Retina (tissue), 1 donor: ENCODE results near the gene ZNF620.
"Not testable (repeated sequence)": the region's sequence is repeated elsewhere in the genome, so short reads cannot be mapped to it uniquely, and the experiment has no call there.

ENCODE experiments used
- DNase-seq: peaks from one replicate; pipeline ENCODE4 v3.0.0-alpha.2; 2016

The ZNF620 gene

GRCh38 chr3:40505599-40506462 lies at the start of gene ZNF620:
Gene ZNF620, plus strand, starts transcription at chr3:40506039. Its CDS starts 314 bp downstream, at chr3:40506353.
- peak; percentile 94 for DNase-seq

GRCh38 chr3:40456279-40456939 lies 49.4 kb upstream of the ZNF620 start:
- no peak for DNase-seq

GRCh38 chr3:40456940-40457823 lies 48.7 kb upstream of the ZNF620 start, which contains the start of gene RPL14:
Gene RPL14, plus strand, starts transcription at chr3:40457339. Its CDS starts 133 bp downstream, at chr3:40457472.
- peak; percentile 96 for DNase-seq

GRCh38 chr3:40458473-40458872 lies 47.4 kb upstream of the ZNF620 start:
- no peak for DNase-seq

GRCh38 chr3:40460481-40460880 lies 45.4 kb upstream of the ZNF620 start:
- DNase-seq = not testable (repeated sequence)

GRCh38 chr3:40461161-40461560 lies 44.7 kb upstream of the ZNF620 start:
- no peak for DNase-seq

- DNase-seq = not testable (repeated sequence)
Observed at GRCh38 chr3:40462838-40463237, 43.0 kb upstream of the ZNF620 start.

GRCh38 chr3:40463579-40463978 lies 42.3 kb upstream of the ZNF620 start:
- DNase-seq = no peak

GRCh38 chr3:40464339-40465110 lies 41.3 kb upstream of the ZNF620 start:
- no peak for DNase-seq

GRCh38 chr3:40465111-40465407 lies 40.8 kb upstream of the ZNF620 start:
- no peak for DNase-seq

- DNase-seq = no peak
Observed at GRCh38 chr3:40465456-40465855, 40.4 kb upstream of the ZNF620 start.

- no peak for DNase-seq
Observed at GRCh38 chr3:40468018-40468417, 37.8 kb upstream of the ZNF620 start.

- DNase-seq = no peak
Observed at GRCh38 chr3:40470701-40471100, 35.1 kb upstream of the ZNF620 start.

- peak; percentile 94 for DNase-seq
Observed at GRCh38 chr3:40476478-40477470, 29.1 kb upstream of the ZNF620 start, which contains the start of gene ZNF619. Gene ZNF619, plus strand, starts transcription at chr3:40477122. Its CDS starts 858 bp downstream, at chr3:40477980.

GRCh38 chr3:40477666-40478065 lies 28.2 kb upstream of the ZNF620 start:
- no peak for DNase-seq

GRCh38 chr3:40487172-40487571 lies 18.7 kb upstream of the ZNF620 start:
- no peak for DNase-seq

GRCh38 chr3:40490916-40491315 lies 14.9 kb upstream of the ZNF620 start:
- no peak for DNase-seq

GRCh38 chr3:40494698-40495097 lies 11.1 kb upstream of the ZNF620 start:
- no peak for DNase-seq

- no peak for DNase-seq
Observed at GRCh38 chr3:40497288-40497687, 8.6 kb upstream of the ZNF620 start.

- DNase-seq = no peak
Observed at GRCh38 chr3:40499952-40500351, 5.9 kb upstream of the ZNF620 start.

GRCh38 chr3:40502034-40502433 lies 3.8 kb upstream of the ZNF620 start:
- no peak for DNase-seq
